RCC 7860 (cell line): ENCODE results near the gene CDCA5.

Experiments
- DNase-seq: peaks from one replicate; pipeline ENCODE4 v3.0.0-alpha.2; 2015; ENCODE audit warnings: low spot score
- FAIRE-seq: peaks from 2 replicates; lab custom pipeline; 2012; peaks lifted over from hg19 to GRCh38; lab: Jason Lieb, UNC

CDCA5 gene

GRCh38 chr11:65047581-65048422 lies 36.0 kb downstream of the CDCA5 start:
- no peak for FAIRE-seq
- no peak for DNase-seq

- DNase-seq (no peak), FAIRE-seq (no peak)
Measured at GRCh38 chr11:65045728-65046127, 38.1 kb downstream of the CDCA5 start.

GRCh38 chr11:65045061-65045460 lies 38.8 kb downstream of the CDCA5 start:
- DNase-seq = no peak
- no peak for FAIRE-seq

GRCh38 chr11:65043881-65044501 lies 39.8 kb downstream of the CDCA5 start:
- no peak for DNase-seq

GRCh38 chr11:65042891-65043290 lies 40.9 kb downstream of the CDCA5 start:
- no peak for FAIRE-seq
- DNase-seq = no peak

More at GRCh38 chr11:65043881-65044501, 39.8 kb downstream of the CDCA5 start:
- no peak for FAIRE-seq

- DNase-seq (peak; percentile 89), FAIRE-seq (peak; percentile 82)
Measured at GRCh38 chr11:65040847-65041622, 42.8 kb downstream of the CDCA5 start, which contains the start of gene SAC3D1. Gene SAC3D1, plus strand, starts transcription at chr11:65041210. Its CDS starts 83 bp downstream, at chr11:65041293.

GRCh38 chr11:65040520-65040846 lies 43.4 kb downstream of the CDCA5 start:
- DNase-seq (no peak), FAIRE-seq (no peak)

- FAIRE-seq = no peak
- no peak for DNase-seq
Measured at GRCh38 chr11:65036931-65037330, 46.9 kb downstream of the CDCA5 start.

- DNase-seq = no peak
- FAIRE-seq = no peak
Measured at GRCh38 chr11:65035579-65035978, 48.3 kb downstream of the CDCA5 start.

GRCh38 chr11:65034423-65034822 lies 49.4 kb downstream of the CDCA5 start:
- no peak for FAIRE-seq
- DNase-seq = no peak

GRCh38 chr11:65032216-65032615 lies 51.6 kb downstream of the CDCA5 start:
- DNase-seq (no peak), FAIRE-seq (no peak)
